ENCODE results near the gene SSH3. TPM values are rescaled to one million over a fixed set of nuclear protein-coding genes. Genes with fewer than 3 reads are reported as not detected.

The SSH3 gene
- total RNA-seq, 1 experiment from 2014 or later: 57.8 TPM

DNA sequence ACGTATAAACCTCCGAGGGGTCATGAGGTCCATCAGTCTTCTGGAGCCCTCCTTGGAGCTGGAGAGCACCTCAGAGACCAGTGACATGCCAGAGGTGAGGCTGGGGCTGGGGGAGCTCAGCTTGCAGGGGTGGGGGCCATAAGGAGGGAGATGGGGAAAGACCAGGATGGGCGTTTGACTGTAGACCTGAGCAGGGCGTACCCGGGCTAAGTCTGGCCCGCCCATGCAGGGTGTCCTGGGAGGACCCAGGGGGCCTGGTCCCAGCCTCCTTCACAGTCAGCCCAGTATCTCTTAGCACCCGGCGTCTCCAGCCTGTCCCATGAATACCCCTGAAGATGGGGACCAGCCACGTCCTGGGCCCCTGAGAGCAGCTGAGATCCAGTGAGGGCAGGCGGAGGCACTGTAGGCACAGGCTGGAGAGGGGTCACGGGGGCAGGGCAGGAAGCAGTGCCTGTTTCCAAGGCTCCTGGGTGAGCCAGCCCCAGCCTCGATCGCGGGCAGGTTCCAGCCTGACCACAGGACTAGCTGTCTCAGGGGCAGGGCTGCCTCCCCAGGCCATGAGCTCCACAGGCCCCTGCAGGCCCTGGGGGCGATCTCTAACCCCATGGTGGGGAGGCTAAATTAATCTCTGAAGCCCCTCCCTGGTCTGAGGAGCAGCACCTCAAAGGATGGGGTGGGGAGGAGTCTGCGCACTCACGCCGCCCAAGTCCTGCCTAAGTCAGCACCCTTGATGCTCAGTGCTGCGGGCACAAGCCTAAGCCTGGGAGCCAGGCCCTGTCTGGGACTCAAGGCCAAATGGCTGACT is 7.1 kb downstream of the SSH3 start:
- intact Hi-C loops (cut with micrococcal nuclease): no loop called here
- Histone ChIP-seq H3K9ac (ENCODE audit: low read length) (no peak overlapping the region), H3K4me2 (ENCODE audit: low read length) (no peak overlapping the region), H3K27ac (ENCODE audit: low read depth, low read length) (no peak overlapping the region), H3K27me3 (ENCODE audit: insufficient read depth, low read length) (no peaks in the 10 kb centered on the region), H3K4me1 (ENCODE audit: control insufficient read depth in 1 of 2, insufficient read depth in 2 of 2, low read length in 2 of 2) (peaks cover 12 to 22% of the 10 kb centered on the region in 2 experiments; a peak in 3 of 4 replicates), H3K9me3 (ENCODE audit: control insufficient read depth in 1 of 2, insufficient read depth in 1 of 2, low read depth in 1 of 2, low read length in 2 of 2) (no peaks in the 10 kb centered on the region), H3K79me2 (ENCODE audit: insufficient read depth, low read length) (no peaks in the 10 kb centered on the region; the same call in 1 of the 2 replicates), H3K9me2 (ENCODE audit: insufficient read depth) (no peaks in the 10 kb centered on the region), H3K36me3 (ENCODE audit: control insufficient read depth in 1 of 2, insufficient read depth in 2 of 2, low read length in 2 of 2) (peaks cover 0 to 9% of the 10 kb centered on the region in 2 experiments; a peak in 3 of 4 replicates), H2AFZ (ENCODE audit: low read depth, low read length, poor library complexity, severe bottlenecking) (no peak overlapping the region), H4K20me1 (ENCODE audit: insufficient read depth) (no peaks in the 10 kb centered on the region), H3K4me3 (replicated peaks in 1 of 2; ENCODE audit: low read depth in 1 of 2, low read length in 2 of 2) (no peak overlapping the region)
- TF ChIP-seq, protein P1, sequence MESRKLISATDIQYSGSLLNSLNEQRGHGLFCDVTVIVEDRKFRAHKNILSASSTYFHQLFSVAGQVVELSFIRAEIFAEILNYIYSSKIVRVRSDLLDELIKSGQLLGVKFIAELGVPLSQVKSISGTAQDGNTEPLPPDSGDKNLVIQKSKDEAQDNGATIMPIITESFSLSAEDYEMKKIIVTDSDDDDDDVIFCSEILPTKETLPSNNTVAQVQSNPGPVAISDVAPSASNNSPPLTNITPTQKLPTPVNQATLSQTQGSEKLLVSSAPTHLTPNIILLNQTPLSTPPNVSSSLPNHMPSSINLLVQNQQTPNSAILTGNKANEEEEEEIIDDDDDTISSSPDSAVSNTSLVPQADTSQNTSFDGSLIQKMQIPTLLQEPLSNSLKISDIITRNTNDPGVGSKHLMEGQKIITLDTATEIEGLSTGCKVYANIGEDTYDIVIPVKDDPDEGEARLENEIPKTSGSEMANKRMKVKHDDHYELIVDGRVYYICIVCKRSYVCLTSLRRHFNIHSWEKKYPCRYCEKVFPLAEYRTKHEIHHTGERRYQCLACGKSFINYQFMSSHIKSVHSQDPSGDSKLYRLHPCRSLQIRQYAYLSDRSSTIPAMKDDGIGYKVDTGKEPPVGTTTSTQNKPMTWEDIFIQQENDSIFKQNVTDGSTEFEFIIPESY (IDR thresholded peaks at IDR 0.05; ENCODE audit: extremely low read depth, insufficient replicate concordance, low read length): no peak
- TF ChIP-seq ZNF274 (IDR thresholded peaks at IDR 0.05; ENCODE audit: low read depth, low read length): no peak
- TF ChIP-seq, protein P2, sequence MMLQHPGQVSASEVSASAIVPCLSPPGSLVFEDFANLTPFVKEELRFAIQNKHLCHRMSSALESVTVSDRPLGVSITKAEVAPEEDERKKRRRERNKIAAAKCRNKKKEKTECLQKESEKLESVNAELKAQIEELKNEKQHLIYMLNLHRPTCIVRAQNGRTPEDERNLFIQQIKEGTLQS (IDR thresholded peaks at IDR 0.05): no peak
- no peak for TF ChIP-seq POLR2AphosphoS5 (IDR thresholded peaks at IDR 0.05; ENCODE audit: low read depth, low read length)
- no peak for TF ChIP-seq FOSL1 (IDR thresholded peaks at IDR 0.05; ENCODE audit: low read depth)
- TF ChIP-seq SIN3A (IDR thresholded peaks at IDR 0.05; ENCODE audit: low read depth): no peak
- TF ChIP-seq POLR2A (IDR thresholded peaks at IDR 0.05; ENCODE audit: borderline replicate concordance, extremely low read depth, insufficient read depth, insufficient read length): no peak
- no peak for TF ChIP-seq SRF (IDR thresholded peaks at IDR 0.05; ENCODE audit: low read depth)
- TF ChIP-seq RAD21 (IDR thresholded peaks at IDR 0.05; ENCODE audit: low read depth): no peak
- no peak for TF ChIP-seq ZFX (IDR thresholded peaks at IDR 0.05)
- BruUV-seq (replicated peaks): no TSS peak
- ChIA-PET POLR2A (no interaction called here), CTCF (no interaction called here), RAD21 (ENCODE audit: low non-redundant PET in 1 of 2, low total read pairs in 2 of 2, uncharacterized antibody in 2 of 2, unreplicated experiment in 2 of 2) (no interaction called here)
- DNase-seq (ENCODE audit: low read depth, low spot score): no peak
- ATAC-seq: no peak

All from HCT116 (cell line).